ENCODE measurements around the gene MAPK9.
"Not testable (repeated sequence)": the region's sequence is repeated elsewhere in the genome, so short reads cannot be mapped to it uniquely, and the experiment has no call there.

Gene MAPK9

DNA sequence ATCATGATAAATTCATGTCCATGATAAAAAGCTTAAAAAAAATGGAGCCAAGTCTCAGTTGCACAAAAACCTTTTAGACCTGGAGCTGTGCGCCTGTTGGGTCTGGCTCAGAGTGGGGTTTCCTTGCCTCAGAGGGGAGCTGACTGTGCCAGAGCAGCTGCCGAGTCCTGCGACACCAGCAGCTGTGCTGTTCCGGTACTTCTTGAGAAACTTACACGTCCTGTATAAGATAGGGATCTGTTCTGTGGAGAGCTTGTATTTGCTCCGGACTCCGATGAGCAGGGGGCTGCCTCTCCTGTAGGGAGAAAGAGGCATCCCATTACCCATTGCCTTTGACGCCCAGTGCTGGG, 32.7 kb upstream of the MAPK9 start:
- no peak for DNase-seq

GRCh38 chr5:180323941-180324600, 32.2 kb upstream of the MAPK9 start:
- no peak for DNase-seq

DNA sequence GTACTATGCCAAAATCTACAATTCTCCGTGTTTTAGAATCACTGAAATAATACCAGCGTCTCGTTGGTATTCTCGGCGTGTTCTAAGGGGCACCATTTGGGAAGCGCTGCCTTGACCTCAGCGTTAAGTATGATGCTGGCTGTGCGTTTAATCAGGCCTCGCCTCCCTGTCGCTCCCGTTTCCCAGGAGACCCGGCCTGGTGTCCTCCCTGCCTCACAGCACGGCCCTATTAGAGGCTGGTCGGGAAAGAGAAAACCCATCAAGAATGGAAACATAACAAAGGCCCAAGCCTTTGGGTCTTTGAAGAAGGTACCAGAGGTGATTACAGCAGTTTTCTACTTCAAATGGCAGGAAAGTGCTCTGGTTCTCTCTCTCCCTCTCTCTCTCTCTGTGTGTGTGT, 31.3 kb upstream of the MAPK9 start:
- no peak for DNase-seq

DNA sequence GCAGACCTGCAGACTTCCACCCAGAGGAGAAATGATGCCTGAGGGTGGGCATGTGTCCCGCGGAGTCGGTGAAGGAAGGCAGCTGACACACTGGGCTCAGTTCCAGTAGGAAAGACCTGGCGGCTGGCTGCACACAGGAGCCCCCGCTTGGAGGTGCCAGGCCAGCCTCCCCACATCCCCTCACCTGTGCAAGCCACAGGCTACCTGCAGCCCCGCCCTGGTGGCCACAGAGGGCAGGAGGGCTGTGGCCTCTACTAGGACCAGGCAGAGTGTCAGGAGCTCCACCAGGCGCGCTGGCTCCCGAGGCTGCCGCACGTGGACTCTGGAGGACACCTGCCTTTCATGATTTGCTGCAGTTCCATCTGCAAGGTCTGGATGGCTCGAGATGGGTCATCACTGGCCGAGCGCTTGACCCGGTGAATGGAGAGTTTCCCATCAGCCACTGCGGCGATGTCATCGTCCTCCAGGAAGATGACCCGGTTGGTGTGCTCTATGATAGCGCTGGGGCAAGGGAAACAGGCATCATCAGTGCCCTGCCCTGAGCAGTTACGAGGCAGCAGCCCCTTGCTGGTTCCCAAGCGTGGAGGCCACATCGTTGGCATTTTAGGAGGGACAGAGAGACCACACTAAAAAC, 26.7 kb upstream of the MAPK9 start:
- no peak for DNase-seq

DNA sequence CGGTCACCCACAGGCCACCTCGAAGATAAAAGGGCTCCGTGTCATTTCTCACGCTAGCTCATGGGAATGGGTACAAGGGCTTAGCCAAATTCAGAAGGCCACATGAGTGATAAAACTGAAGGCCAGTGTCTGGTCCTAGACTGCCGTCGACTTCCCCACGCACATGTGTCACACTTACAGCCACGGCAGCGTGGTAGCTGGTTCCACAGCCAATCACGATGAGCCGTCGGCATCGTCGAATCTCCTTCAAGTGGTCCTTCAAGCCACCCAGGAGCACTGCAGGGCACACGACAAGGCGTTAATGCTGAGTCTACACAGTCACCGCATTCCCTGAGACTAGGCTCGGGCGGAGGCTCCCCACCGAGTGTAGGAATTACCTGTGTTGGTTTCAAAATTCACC, 24.7 kb upstream of the MAPK9 start:
- DNase-seq: no peak

- peak; percentile 78 for DNase-seq
These were observed 23.9 kb upstream of the MAPK9 start for GRCh38 chr5:180315762-180316212.

DNA sequence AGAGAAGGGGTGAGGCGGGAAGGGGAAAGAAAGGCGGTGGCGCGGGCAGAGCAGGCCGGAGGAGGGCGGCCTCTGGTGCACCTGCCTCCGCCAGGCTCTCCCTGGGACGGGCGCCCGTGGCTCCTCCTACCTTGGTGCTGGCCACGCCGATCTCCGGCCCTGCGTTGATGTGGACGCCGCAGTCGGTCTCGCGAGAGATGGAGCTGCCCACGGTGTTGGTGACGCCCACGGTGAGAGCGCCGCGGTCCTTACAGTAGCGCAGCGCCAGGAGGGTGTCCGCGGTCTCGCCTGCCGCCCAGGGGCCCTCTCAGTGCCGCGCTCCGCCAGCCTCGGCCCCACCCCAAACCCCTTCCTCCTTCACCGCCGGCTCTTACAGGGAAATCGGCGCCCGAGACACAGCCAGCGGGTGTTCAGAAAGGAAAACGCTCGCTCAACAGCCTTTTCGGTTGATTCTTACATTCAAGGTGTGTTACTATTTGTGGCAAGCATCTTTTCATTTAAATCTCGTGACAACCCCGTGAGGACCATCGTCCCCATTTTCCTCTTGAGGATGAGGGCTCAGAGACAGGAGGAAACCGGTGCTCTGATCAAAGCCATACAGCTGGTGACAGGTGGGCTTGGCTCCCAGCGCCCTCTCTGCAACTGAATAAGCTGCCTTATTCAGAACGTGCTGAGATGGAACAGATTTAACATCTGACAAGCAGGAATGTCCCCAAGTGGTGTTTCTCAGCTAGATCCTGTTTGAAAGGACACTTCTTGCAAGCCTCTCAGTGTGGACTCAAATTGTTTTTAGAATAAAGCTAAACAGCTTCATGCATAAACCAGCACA, 22.0 kb upstream of the MAPK9 start:
- DNase-seq: peak; percentile 53

GRCh38 chr5:180311216-180311615, 19.3 kb upstream of the MAPK9 start:
- DNase-seq: no peak

DNA sequence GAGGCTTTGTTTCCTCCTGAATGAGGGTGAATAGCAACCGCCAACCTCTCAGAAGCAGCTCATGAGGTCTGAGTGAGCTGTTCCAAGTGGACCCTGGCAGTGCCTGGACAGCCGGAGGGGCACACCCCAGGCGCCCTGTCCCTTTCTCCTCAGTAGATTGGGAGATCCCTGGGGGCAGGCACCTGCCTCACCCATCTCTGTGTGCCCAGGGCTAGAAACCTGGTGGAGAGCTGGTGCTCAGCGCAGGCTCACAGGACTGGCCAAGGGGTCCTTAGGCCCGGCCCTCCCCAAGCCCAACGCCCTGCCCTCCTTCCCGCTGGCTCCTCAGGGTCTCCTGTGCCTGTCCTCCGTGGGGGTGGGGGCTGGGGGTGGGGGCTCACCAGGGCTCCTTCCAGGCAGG, 14.9 kb upstream of the MAPK9 start:
- DNase-seq: no peak

DNA sequence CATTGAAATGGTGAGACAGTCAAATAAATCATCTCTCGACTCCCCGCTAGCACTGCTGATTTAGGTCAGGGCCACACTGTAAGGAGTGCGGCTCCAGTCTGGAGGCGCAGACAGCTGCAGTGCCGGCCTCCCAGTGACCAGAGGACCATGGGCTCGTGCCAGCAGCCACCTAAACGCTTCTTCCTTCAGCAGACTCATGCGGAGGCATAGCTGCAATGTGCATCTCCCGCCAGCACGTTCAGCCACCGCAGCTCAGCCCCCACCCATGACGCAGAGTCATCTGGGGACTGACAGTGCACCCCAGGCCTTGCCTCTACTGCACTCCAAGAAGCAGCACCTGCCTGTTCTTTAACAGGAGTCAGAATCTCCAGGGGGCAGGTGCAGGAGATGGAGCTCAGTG, 13.6 kb upstream of the MAPK9 start:
- no peak for DNase-seq

- no peak for DNase-seq
These were observed 12.8 kb upstream of the MAPK9 start for GRCh38 chr5:180304431-180305375.

DNA sequence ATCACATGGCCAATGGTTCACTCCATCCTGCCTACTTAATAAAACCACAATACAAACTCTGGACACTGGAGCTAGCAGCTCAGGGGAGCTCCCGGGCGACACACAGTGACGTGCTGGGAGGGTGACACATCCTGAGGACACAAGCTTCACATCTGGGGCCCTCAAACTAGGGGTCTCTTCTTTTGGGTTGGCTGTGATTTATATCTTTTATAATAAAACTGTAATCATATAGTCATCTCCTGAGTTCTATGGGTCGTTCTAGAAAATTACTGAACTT, 12.1 kb upstream of the MAPK9 start:
- DNase-seq: no peak

GRCh38 chr5:180303226-180304015, 11.5 kb upstream of the MAPK9 start:
- DNase-seq: no peak

DNA sequence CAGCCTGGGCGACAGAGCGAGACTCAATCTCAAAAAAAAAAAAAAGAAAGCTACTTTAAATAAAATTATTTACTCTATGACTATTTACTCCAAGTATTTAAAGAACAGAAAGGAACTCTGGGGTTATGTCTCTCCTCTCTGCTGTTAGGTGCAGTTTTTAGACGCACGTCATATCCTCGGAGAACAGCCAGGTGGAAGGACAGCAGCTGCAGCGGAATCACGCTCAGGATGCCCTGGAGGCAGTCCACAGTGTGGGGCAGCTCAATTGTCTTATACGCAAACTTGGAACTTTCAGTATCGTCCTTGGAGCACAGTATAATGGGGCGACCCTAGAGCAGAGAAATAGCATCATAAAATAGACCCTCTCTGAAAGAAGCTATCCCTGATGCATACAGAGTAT, 10.4 kb upstream of the MAPK9 start:
- DNase-seq: no peak

DNA sequence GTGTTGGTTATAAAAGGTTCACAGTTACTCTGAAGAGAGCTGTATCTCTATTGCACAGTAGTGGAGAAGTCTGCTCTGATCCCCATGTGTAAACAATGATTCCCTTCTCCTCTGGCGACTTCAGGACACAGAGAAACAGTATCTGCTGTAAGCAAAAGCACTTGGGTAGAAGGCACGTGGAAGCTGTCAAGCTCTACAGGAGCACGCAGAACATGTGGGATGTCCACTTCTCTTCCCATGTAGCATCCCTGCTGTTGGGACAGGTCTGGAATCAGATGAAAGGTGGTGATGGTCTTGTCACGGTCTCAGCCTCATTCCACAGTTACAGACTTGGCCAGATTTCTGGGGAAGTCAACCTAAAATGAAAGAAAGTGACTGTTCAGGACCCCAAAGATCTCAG, 9.4 kb upstream of the MAPK9 start:
- DNase-seq: no peak

DNA sequence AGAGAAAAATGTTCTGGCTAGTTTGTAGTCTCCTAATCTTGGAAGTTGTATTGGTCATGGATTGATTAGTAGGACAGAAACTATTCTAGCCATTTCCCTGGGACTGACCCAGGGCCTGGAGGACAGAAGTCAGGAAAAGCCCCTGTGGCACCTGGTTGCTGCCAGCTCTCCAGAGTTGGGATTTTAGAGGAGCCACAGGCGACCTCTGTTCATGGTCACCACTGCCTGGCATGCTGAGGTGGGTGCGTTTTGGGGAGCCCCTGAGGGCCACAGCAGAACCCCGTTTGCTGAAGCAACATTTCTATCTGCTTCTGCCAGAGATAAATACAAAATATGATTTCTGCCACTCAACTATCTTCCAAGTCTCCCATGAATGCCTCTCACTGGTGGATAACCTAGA, 7.6 kb upstream of the MAPK9 start:
- no peak for DNase-seq

- not testable (repeated sequence) for DNase-seq
These were observed 7.1 kb upstream of the MAPK9 start for GRCh38 chr5:180299014-180299413.

GRCh38 chr5:180297587-180298282, 5.9 kb upstream of the MAPK9 start:
- DNase-seq: no peak

GRCh38 chr5:180296771-180297170, 4.9 kb upstream of the MAPK9 start:
- no peak for DNase-seq

- no peak for DNase-seq
These were observed 3.2 kb upstream of the MAPK9 start for GRCh38 chr5:180294913-180295555.

GRCh38 chr5:180294411-180294810, 2.5 kb upstream of the MAPK9 start:
- no peak for DNase-seq
